ENCODE results near the gene ELMO3. TPM values are rescaled to one million over a fixed set of nuclear protein-coding genes. Genes with fewer than 3 reads are reported as not detected.

Gene ELMO3
- total RNA-seq, 1 experiment from 2014 or later = 1.5 TPM

GRCh38 chr16:67206838-67207248 lies 7.9 kb downstream of the ELMO3 start:
- DNase-seq (ENCODE audit: low read depth) = no peak
- in situ Hi-C loops (cut with HindIII; ENCODE audit: low pct_unique_long_range_greater_than_20kb, low sequenced_read_pairs) = no loop called here

GRCh38 chr16:67207249-67208091 lies 8.5 kb downstream of the ELMO3 start:
- DNase-seq (ENCODE audit: low read depth) = peak; percentile 53
- in situ Hi-C loops (cut with HindIII; ENCODE audit: low pct_unique_long_range_greater_than_20kb, low sequenced_read_pairs) = no loop called here

- in situ Hi-C loops (cut with HindIII; ENCODE audit: low pct_unique_long_range_greater_than_20kb, low sequenced_read_pairs) = no loop called here
- no peak for DNase-seq (ENCODE audit: low read depth)
Observed at GRCh38 chr16:67208154-67208896, 9.4 kb downstream of the ELMO3 start.

GRCh38 chr16:67209565-67209964 lies 10.6 kb downstream of the ELMO3 start:
- no peak for DNase-seq (ENCODE audit: low read depth)
- in situ Hi-C loops (cut with HindIII; ENCODE audit: low pct_unique_long_range_greater_than_20kb, low sequenced_read_pairs) = no loop called here

GRCh38 chr16:67210069-67210937 lies 11.4 kb downstream of the ELMO3 start:
- in situ Hi-C loops (cut with HindIII; ENCODE audit: low pct_unique_long_range_greater_than_20kb, low sequenced_read_pairs) = no loop called here

GRCh38 chr16:67211674-67212073 lies 12.7 kb downstream of the ELMO3 start:
- in situ Hi-C loops (cut with HindIII; ENCODE audit: low pct_unique_long_range_greater_than_20kb, low sequenced_read_pairs) = no loop called here
- DNase-seq (ENCODE audit: low read depth) = no peak

More at GRCh38 chr16:67210069-67210937, 11.4 kb downstream of the ELMO3 start:
- no peak for DNase-seq (ENCODE audit: low read depth)

- in situ Hi-C loops (cut with HindIII; ENCODE audit: low pct_unique_long_range_greater_than_20kb, low sequenced_read_pairs) = no loop called here
- peak; percentile 39 for DNase-seq (ENCODE audit: low read depth)
Observed at GRCh38 chr16:67212766-67213165, 13.8 kb downstream of the ELMO3 start.

- in situ Hi-C loops (cut with HindIII; ENCODE audit: low pct_unique_long_range_greater_than_20kb, low sequenced_read_pairs) = no loop called here
Observed at GRCh38 chr16:67213197-67214019, 14.5 kb downstream of the ELMO3 start.

GRCh38 chr16:67215706-67216105 lies 16.8 kb downstream of the ELMO3 start:
- in situ Hi-C loops (cut with HindIII; ENCODE audit: low pct_unique_long_range_greater_than_20kb, low sequenced_read_pairs) = no loop called here
- no peak for DNase-seq (ENCODE audit: low read depth)

More at GRCh38 chr16:67213197-67214019, 14.5 kb downstream of the ELMO3 start:
- DNase-seq (ENCODE audit: low read depth) = no peak

GRCh38 chr16:67216612-67217490 lies 17.9 kb downstream of the ELMO3 start:
- in situ Hi-C loops (cut with HindIII; ENCODE audit: low pct_unique_long_range_greater_than_20kb, low sequenced_read_pairs) = no loop called here
- no peak for DNase-seq (ENCODE audit: low read depth)

GRCh38 chr16:67223992-67224391 lies 25.1 kb downstream of the ELMO3 start:
- in situ Hi-C loops (cut with HindIII; ENCODE audit: low pct_unique_long_range_greater_than_20kb, low sequenced_read_pairs) = no loop called here
- no peak for DNase-seq (ENCODE audit: low read depth)

GRCh38 chr16:67226295-67226803 lies 27.4 kb downstream of the ELMO3 start:
- in situ Hi-C loops (cut with HindIII; ENCODE audit: low pct_unique_long_range_greater_than_20kb, low sequenced_read_pairs) = no loop called here
- no peak for DNase-seq (ENCODE audit: low read depth)

- DNase-seq (ENCODE audit: low read depth) = peak; percentile 98
- in situ Hi-C loops (cut with HindIII; ENCODE audit: low pct_unique_long_range_greater_than_20kb, low sequenced_read_pairs) = no loop called here
Observed at GRCh38 chr16:67226804-67227566, 28.1 kb downstream of the ELMO3 start, which contains the start of gene TMEM208. TSS of gene TMEM208 (plus strand) at chr16:67227130. CDS start at chr16:67227219, 89 bp downstream.

- no peak for DNase-seq (ENCODE audit: low read depth)
- in situ Hi-C loops (cut with HindIII; ENCODE audit: low pct_unique_long_range_greater_than_20kb, low sequenced_read_pairs) = no loop called here
Observed at GRCh38 chr16:67227567-67227921, 28.6 kb downstream of the ELMO3 start.

GRCh38 chr16:67228034-67228785 lies 29.3 kb downstream of the ELMO3 start:
- in situ Hi-C loops (cut with HindIII; ENCODE audit: low pct_unique_long_range_greater_than_20kb, low sequenced_read_pairs) = no loop called here

More at GRCh38 chr16:67228034-67228785, 29.3 kb downstream of the ELMO3 start:
- DNase-seq (ENCODE audit: low read depth) = no peak
